T-helper 1 cell treated with Interleukin-12 subunit alpha and Interleukin-12 subunit beta and Interleukin-4 antibody, amounts not matched to agents 30 μg/mL and 1 μg/mL, for 36 hours (primary cell): ENCODE measurements around the gene FCHO1.

Experiments used
- H3K27ac Mint-ChIP-seq: one replicate; pipeline ENCODE4 v1.8.0; 2021; ENCODE audit warnings: mild to moderate bottlenecking, mixed read lengths
- H3K27me3 Mint-ChIP-seq: one replicate; pipeline ENCODE4 v1.8.0; 2021; ENCODE audit warnings: low read depth, mixed read lengths
- H3K36me3 Mint-ChIP-seq: one replicate; pipeline ENCODE4 v1.8.0; 2021; ENCODE audit warnings: low read depth, mixed read lengths
- H3K4me1 Mint-ChIP-seq: one replicate; pipeline ENCODE4 v1.8.0; 2021; ENCODE audit warnings: low read depth, mixed read lengths
- H3K4me3 Mint-ChIP-seq: one replicate; pipeline ENCODE4 v1.8.0; 2021; ENCODE audit warnings: mild to moderate bottlenecking, moderate library complexity, mixed read lengths
- H3K9me3 Mint-ChIP-seq: one replicate; pipeline ENCODE4 v1.8.0; 2021; ENCODE audit warnings: mixed read lengths

FCHO1 gene

GRCh38 chr19:17748884-17749638 is 2.2 kb upstream of the FCHO1 start:
- peak overlapping the region; percentile 77 for H3K27ac Mint-ChIP-seq
- peaks cover 34% of the 10 kb centered on the region for H3K4me1 Mint-ChIP-seq
- no peaks in the 10 kb centered on the region for H3K27me3 Mint-ChIP-seq
- peak overlapping the region; percentile 91 for H3K4me3 Mint-ChIP-seq
- H3K9me3 Mint-ChIP-seq = no peaks in the 10 kb centered on the region
- peaks cover 11% of the 10 kb centered on the region for H3K36me3 Mint-ChIP-seq

DNA sequence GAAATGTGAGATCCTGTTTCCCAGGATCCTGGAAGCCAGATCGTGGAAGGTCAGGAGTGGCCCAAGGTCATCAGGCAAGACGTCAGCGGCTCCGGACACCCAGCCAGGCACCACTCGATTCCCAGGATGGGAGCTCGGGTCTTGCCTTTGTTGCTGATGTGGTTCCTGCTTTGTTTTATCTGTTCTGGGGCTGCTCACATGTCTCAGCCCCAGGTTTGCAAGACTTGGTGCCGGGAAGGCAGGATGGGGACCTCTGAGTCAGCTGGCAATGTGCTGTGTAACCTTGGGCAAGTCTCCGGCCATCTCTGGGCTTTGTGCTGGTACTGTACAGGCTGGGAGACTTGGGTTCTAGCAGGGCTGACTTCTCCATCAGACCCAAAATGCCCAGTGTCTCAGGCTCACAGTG is 1.4 kb upstream of the FCHO1 start:
- Mint-ChIP-seq H3K4me3 (peak overlapping the region; percentile 91), H3K27ac (peak overlapping the region; percentile 77), H3K4me1 (peaks cover 43% of the 10 kb centered on the region), H3K36me3 (peaks cover 16% of the 10 kb centered on the region), H3K9me3 (no peaks in the 10 kb centered on the region), H3K27me3 (no peaks in the 10 kb centered on the region)

DNA sequence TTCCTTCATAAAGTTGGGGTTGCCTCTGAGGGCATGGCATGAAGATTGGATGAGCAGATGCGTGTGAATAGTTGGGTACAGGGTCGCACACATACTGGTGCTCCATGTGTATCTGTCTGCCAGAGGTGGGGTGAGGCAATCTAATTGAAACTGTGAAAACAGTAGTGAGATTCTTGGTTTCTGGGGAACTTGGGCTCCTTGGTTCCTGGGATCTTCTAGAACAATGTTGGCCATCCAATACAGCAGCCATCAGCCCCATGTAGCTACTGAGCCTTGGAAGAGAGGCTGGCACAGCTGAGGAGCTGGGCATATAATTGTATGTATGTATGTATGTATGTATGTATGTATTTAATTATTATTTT is 616 bp downstream of the FCHO1 start:
- peaks cover 26% of the 10 kb centered on the region for H3K36me3 Mint-ChIP-seq

GRCh38 chr19:17752865-17753639 is 1.8 kb downstream of the FCHO1 start:
- H3K27me3 Mint-ChIP-seq = no peaks in the 10 kb centered on the region
- H3K4me1 Mint-ChIP-seq = peaks cover 42% of the 10 kb centered on the region
- peak overlapping the region; percentile 28 for H3K4me3 Mint-ChIP-seq
- peaks cover 31% of the 10 kb centered on the region for H3K36me3 Mint-ChIP-seq
- no peaks in the 10 kb centered on the region for H3K9me3 Mint-ChIP-seq
- H3K27ac Mint-ChIP-seq = no peak overlapping the region

More for the DNA sequence above, 616 bp downstream of the FCHO1 start:
- Mint-ChIP-seq H3K9me3 (no peaks in the 10 kb centered on the region), H3K4me3 (peak overlapping the region; percentile 91), H3K4me1 (peaks cover 45% of the 10 kb centered on the region), H3K27ac (peak overlapping the region; percentile 77), H3K27me3 (no peaks in the 10 kb centered on the region)

DNA sequence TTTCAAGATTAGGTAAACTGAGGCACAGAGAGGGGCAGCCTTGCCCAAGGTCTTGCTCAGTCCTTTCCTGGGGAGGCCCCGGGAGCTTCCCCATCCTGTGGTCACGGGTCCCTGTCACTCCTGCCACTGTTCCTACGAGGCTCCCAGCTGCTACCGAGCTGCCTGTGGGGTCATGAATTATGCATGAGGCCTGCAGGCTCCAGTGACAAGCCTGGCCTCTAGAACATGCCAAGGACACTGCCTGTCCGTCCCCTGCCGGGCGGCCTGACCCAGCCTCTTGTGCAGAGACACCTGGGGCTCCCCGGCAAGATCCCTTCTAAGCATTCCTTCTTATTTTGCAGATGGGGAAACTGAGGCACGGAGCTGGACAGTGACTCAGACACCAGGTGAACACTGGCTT is 2.7 kb downstream of the FCHO1 start:
- Mint-ChIP-seq H3K4me3 (no peak overlapping the region), H3K27ac (no peak overlapping the region), H3K9me3 (no peaks in the 10 kb centered on the region), H3K36me3 (peaks cover 35% of the 10 kb centered on the region), H3K27me3 (no peaks in the 10 kb centered on the region), H3K4me1 (peaks cover 41% of the 10 kb centered on the region)

DNA sequence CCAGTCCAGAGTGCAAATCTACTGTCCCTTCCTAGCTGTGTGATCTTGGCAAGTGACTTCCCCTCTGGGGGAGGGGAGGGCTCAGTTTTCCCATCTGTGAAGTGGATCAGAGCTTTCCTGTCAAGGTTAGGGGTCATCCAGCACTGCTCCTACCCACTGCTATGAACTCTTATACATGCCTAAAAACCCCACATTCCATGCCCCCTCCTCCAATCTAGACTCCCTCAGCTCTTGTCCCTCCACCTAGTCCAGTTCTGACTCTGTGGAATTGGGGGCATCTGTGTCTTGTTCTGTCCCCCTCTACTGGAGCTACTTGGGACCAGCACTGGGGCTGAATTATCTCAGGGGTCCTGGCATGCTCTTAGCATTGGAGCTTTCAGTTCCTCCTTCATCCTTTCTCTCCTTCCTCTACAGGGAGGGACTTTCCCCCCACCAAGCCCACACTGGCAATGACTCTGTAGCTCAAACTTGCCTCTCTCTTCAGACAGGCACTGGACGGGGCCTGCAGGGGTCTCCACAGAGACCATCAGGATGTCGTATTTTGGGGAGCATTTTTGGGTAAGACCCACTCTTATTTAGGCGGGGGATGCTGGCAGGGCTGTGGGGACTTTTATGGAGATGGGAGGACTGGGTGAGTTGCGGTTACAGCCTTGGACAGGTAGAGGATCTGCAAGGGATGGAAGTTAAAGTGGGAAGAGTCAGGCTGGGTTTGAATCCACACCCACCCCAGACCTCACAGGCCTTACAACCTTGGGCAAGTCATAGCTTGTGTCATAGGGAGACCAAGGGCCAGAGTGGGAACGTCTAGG is 3.6 kb downstream of the FCHO1 start:
- peaks cover 32% of the 10 kb centered on the region for H3K4me1 Mint-ChIP-seq
- H3K27ac Mint-ChIP-seq = peak overlapping the region; percentile 73
- no peaks in the 10 kb centered on the region for H3K9me3 Mint-ChIP-seq
- no peaks in the 10 kb centered on the region for H3K27me3 Mint-ChIP-seq
- H3K4me3 Mint-ChIP-seq = peak overlapping the region; percentile 15
- peaks cover 34% of the 10 kb centered on the region for H3K36me3 Mint-ChIP-seq

GRCh38 chr19:17755443-17755890 is 4.2 kb downstream of the FCHO1 start:
- peaks cover 29% of the 10 kb centered on the region for H3K4me1 Mint-ChIP-seq
- no peaks in the 10 kb centered on the region for H3K9me3 Mint-ChIP-seq
- H3K27ac Mint-ChIP-seq = peak overlapping the region; percentile 73
- H3K27me3 Mint-ChIP-seq = no peaks in the 10 kb centered on the region
- H3K36me3 Mint-ChIP-seq = peaks cover 37% of the 10 kb centered on the region
- no peak overlapping the region for H3K4me3 Mint-ChIP-seq

DNA sequence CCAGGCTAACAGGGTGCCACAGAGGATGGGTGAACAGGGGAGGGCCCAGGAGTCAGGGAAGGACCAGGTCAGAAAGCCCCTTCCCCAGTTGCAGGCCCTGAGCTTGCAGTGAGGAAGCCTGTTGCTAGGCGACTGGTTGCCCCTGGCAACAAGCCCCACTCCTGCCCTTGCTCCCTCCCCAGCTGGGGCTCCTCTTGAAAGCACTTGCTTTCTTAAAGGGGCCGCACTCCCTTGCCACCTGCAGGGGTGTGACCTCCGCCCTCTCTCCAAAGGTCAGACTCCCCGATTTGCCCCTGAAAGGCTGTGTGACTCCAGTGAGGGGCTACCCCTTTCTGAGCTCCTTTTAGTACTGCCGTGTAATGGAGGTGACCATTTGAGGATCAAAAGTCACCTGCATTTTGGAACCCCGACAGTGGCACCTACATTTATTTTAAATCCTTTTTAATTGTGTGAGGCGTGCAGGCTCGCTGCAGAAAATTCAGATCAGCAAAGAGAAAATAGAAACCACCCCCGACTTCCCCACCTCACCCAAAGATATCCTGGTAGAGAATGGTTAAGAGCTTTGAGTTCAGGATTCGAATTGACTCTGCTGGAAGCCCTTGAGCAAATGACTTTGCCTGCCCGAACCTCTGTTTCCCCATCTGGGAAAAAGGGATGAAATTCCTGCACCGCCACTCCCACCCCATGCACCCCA is 4.8 kb downstream of the FCHO1 start:
- no peak overlapping the region for H3K4me3 Mint-ChIP-seq
- peaks cover 43% of the 10 kb centered on the region for H3K36me3 Mint-ChIP-seq
- H3K9me3 Mint-ChIP-seq = no peaks in the 10 kb centered on the region
- no peaks in the 10 kb centered on the region for H3K27me3 Mint-ChIP-seq
- H3K27ac Mint-ChIP-seq = no peak overlapping the region
- peaks cover 27% of the 10 kb centered on the region for H3K4me1 Mint-ChIP-seq

- Mint-ChIP-seq H3K9me3 (no peaks in the 10 kb centered on the region), H3K27me3 (no peaks in the 10 kb centered on the region), H3K4me1 (peaks cover 22% of the 10 kb centered on the region), H3K4me3 (no peak overlapping the region), H3K27ac (no peak overlapping the region), H3K36me3 (peaks cover 42% of the 10 kb centered on the region)
These were observed 5.8 kb downstream of the FCHO1 start for GRCh38 chr19:17757125-17757524.

GRCh38 chr19:17758515-17758914 is 7.2 kb downstream of the FCHO1 start:
- H3K27me3 Mint-ChIP-seq = no peaks in the 10 kb centered on the region
- H3K27ac Mint-ChIP-seq = no peak overlapping the region
- H3K4me3 Mint-ChIP-seq = no peak overlapping the region
- H3K9me3 Mint-ChIP-seq = no peaks in the 10 kb centered on the region
- peaks cover 51% of the 10 kb centered on the region for H3K36me3 Mint-ChIP-seq
- H3K4me1 Mint-ChIP-seq = peaks cover 20% of the 10 kb centered on the region

GRCh38 chr19:17761148-17761547 is 9.9 kb downstream of the FCHO1 start:
- Mint-ChIP-seq H3K9me3 (no peaks in the 10 kb centered on the region), H3K36me3 (peaks cover 52% of the 10 kb centered on the region), H3K4me1 (peaks cover 9% of the 10 kb centered on the region), H3K27ac (no peak overlapping the region), H3K27me3 (no peaks in the 10 kb centered on the region), H3K4me3 (no peak overlapping the region)

GRCh38 chr19:17762505-17763229 is 11.4 kb downstream of the FCHO1 start:
- Mint-ChIP-seq H3K4me1 (peaks cover 10% of the 10 kb centered on the region), H3K9me3 (no peaks in the 10 kb centered on the region), H3K36me3 (peaks cover 46% of the 10 kb centered on the region), H3K4me3 (no peak overlapping the region), H3K27me3 (no peaks in the 10 kb centered on the region), H3K27ac (peak overlapping the region; percentile 73)

GRCh38 chr19:17764348-17764747 is 13.1 kb downstream of the FCHO1 start:
- Mint-ChIP-seq H3K36me3 (peaks cover 42% of the 10 kb centered on the region), H3K4me1 (peaks cover 8% of the 10 kb centered on the region), H3K27me3 (no peaks in the 10 kb centered on the region)

More at GRCh38 chr19:17764348-17764747, 13.1 kb downstream of the FCHO1 start:
- H3K4me3 Mint-ChIP-seq = no peak overlapping the region
- H3K27ac Mint-ChIP-seq = no peak overlapping the region
- no peaks in the 10 kb centered on the region for H3K9me3 Mint-ChIP-seq
